GM12875 (cell line): ENCODE results near the gene TNP2.

Experiments used
- H3K4me3 ChIP-seq: one replicate; pipeline ENCODE4 v1.5.1; 2011; ENCODE audit warnings: low read depth, low read length, control low read depth
- CTCF ChIP-seq: IDR thresholded peaks from 2 replicates; pipeline ENCODE4 v1.5.1; 2011; ENCODE audit warnings: low read depth, mild to moderate bottlenecking, control low read depth, inconsistent platforms, low read length, moderate library complexity, borderline replicate concordance; ENCODE audit not compliant: insufficient read depth

The TNP2 gene

GRCh38 chr16:11306997-11307638 is 38.0 kb upstream of the TNP2 start:
- H3K4me3 ChIP-seq = no peak overlapping the region
- TF ChIP-seq CTCF = no peak

GRCh38 chr16:11306381-11306780 is 37.3 kb upstream of the TNP2 start:
- TF ChIP-seq CTCF = no peak
- H3K4me3 ChIP-seq = no peak overlapping the region

GRCh38 chr16:11303405-11304138 is 34.4 kb upstream of the TNP2 start:
- H3K4me3 ChIP-seq = no peak overlapping the region
- no peak for TF ChIP-seq CTCF

- TF ChIP-seq CTCF = no peak
- no peak overlapping the region for H3K4me3 ChIP-seq
These were observed 33.9 kb upstream of the TNP2 start for GRCh38 chr16:11302977-11303376.

GRCh38 chr16:11301645-11302501 is 32.7 kb upstream of the TNP2 start:
- TF ChIP-seq CTCF = no peak
- H3K4me3 ChIP-seq = no peak overlapping the region

- H3K4me3 ChIP-seq = no peak overlapping the region
These were observed 31.4 kb upstream of the TNP2 start for GRCh38 chr16:11300560-11300892.

More at GRCh38 chr16:11300560-11300892, 31.4 kb upstream of the TNP2 start:
- TF ChIP-seq CTCF = no peak
